ENCODE measurements around the gene KRT6A. TPM values are rescaled to one million over a fixed set of nuclear protein-coding genes. Genes with fewer than 3 reads are reported as not detected.
A peak's percentile ranks its signal among the peaks of the same experiment; 100 is the strongest.

Gene KRT6A
- polyA plus RNA-seq, 1 donor (not counting 4 experiments of a cell fraction or from before 2014, with no cell fraction given) = 12,338 TPM

GRCh38 chr12:52517005-52517835 is 24.2 kb upstream of the KRT6A start:
- dilution Hi-C loops (cut with MboI; ENCODE audit: extremely low pct_ligation_motif_present, low sequenced_read_pairs) = no loop called here
- Histone ChIP-seq H3K4me1 (ENCODE audit: control insufficient read depth, extremely low read depth, insufficient read depth, low read length) (peaks cover 41% of the 10 kb centered on the region), H2AFZ (ENCODE audit: control insufficient read depth, low read length) (no peak overlapping the region), H3K4me2 (ENCODE audit: control insufficient read depth, extremely low read depth, insufficient read depth, low read depth, low read length) (peak overlapping the region; percentile 96), H3K27ac (ENCODE audit: control insufficient read depth, insufficient read depth, low read length) (peak overlapping the region; percentile 98), H3K79me2 (ENCODE audit: control insufficient read depth, insufficient read depth, low read length) (peaks cover 22% of the 10 kb centered on the region), H3K36me3 (ENCODE audit: control insufficient read depth in 2 of 2, extremely low read depth in 1 of 2, insufficient read depth in 2 of 2, low read length in 2 of 2) (peaks cover 22 to 45% of the 10 kb centered on the region in 2 experiments), H3K9me1 (ENCODE audit: control insufficient read depth, extremely low read depth, insufficient read depth, low read length) (no peaks in the 10 kb centered on the region), H3K27me3 (ENCODE audit: control insufficient read depth, extremely low read depth, insufficient read depth, low read length) (no peaks in the 10 kb centered on the region), H3K9ac (ENCODE audit: control insufficient read depth, extremely low read depth, insufficient read depth, low read length) (peak overlapping the region; percentile 92), H4K20me1 (ENCODE audit: control insufficient read depth, extremely low read depth, insufficient read depth, low read length) (peaks cover 45% of the 10 kb centered on the region), H3K4me3 (ENCODE audit: control insufficient read depth in 2 of 3, extremely low read depth in 1 of 3, insufficient read depth in 2 of 3, low read depth in 1 of 3, low read length in 3 of 3) (peak overlapping the region; percentile 49 to 96 (median 87)), H3K9me3 (ENCODE audit: control insufficient read depth, low read depth, low read length) (no peaks in the 10 kb centered on the region)
- peak; percentile 66 for DNase-seq (ENCODE audit: low read depth, low spot score)
- TF ChIP-seq EZH2 (IDR thresholded peaks at IDR 0.05; ENCODE audit: low read length) = no peak
- TF ChIP-seq, protein P1, sequence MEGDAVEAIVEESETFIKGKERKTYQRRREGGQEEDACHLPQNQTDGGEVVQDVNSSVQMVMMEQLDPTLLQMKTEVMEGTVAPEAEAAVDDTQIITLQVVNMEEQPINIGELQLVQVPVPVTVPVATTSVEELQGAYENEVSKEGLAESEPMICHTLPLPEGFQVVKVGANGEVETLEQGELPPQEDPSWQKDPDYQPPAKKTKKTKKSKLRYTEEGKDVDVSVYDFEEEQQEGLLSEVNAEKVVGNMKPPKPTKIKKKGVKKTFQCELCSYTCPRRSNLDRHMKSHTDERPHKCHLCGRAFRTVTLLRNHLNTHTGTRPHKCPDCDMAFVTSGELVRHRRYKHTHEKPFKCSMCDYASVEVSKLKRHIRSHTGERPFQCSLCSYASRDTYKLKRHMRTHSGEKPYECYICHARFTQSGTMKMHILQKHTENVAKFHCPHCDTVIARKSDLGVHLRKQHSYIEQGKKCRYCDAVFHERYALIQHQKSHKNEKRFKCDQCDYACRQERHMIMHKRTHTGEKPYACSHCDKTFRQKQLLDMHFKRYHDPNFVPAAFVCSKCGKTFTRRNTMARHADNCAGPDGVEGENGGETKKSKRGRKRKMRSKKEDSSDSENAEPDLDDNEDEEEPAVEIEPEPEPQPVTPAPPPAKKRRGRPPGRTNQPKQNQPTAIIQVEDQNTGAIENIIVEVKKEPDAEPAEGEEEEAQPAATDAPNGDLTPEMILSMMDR (optimal IDR thresholded peaks at IDR 0.05 in 1 of 3, IDR thresholded peaks at IDR 0.05 in 1 of 3, conservative IDR thresholded peaks at IDR 0.05 in 1 of 3; ENCODE audit: extremely low read depth in 1 of 3, insufficient read depth in 2 of 3, low read length in 3 of 3) = no peak
- FAIRE-seq = peak; percentile 90

DNA sequence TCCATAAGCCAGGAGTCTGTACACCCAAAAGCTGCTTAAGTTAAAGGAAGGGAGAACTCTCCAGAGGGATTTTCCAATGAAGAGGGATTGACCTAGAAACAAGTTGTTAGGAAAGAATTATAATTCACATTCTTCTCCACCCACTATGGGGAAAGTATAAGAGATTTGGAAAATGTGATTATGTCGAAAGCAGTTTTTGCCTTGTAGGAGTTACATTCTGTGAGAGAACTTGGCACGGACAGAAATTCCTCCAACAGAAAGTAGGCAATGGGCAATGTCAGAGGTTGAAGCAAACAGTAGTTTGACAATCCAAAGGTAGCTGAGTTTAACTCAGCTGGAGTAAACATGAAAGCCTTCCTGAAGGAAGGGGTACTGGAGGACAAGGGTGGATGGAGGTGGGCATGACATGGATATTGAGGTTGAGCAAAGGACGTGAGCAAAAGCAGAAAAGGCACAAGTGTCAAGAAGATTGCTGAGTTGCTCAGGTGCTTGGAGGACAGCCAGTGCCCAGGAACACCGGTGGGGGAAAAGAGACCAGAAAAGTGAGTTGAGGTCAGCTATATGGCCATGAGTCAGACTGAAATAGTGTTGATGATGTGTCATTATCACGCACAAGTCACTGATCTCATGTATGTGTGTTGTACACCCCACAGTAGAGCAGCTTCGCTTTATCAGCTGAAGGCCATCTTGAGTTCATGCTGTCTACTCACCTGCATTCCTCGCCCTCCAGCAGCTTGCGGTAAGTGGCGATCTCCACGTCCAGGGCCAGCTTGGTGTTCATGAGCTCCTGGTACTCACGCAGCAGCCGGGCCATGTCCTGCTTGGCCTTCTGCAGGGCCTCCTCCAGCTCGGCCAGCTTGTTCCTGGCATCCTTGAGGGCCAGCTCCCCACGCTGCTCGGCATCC is 23.1 kb upstream of the KRT6A start:
- H3K27ac ChIP-seq (ENCODE audit: control insufficient read depth, insufficient read depth, low read length) = peak overlapping the region; percentile 98
- TF ChIP-seq, protein P1 (optimal IDR thresholded peaks at IDR 0.05 in 1 of 3, IDR thresholded peaks at IDR 0.05 in 1 of 3, conservative IDR thresholded peaks at IDR 0.05 in 1 of 3; ENCODE audit: extremely low read depth in 1 of 3, insufficient read depth in 2 of 3, low read length in 3 of 3) = no peak
- no peak for TF ChIP-seq EZH2 (IDR thresholded peaks at IDR 0.05; ENCODE audit: low read length)
- peak overlapping the region; percentile 92 for H3K9ac ChIP-seq (ENCODE audit: control insufficient read depth, extremely low read depth, insufficient read depth, low read length)
- no peaks in the 10 kb centered on the region for H3K9me1 ChIP-seq (ENCODE audit: control insufficient read depth, extremely low read depth, insufficient read depth, low read length)
- no peaks in the 10 kb centered on the region for H3K9me3 ChIP-seq (ENCODE audit: control insufficient read depth, low read depth, low read length)
- peak; percentile 94 for DNase-seq (ENCODE audit: low read depth, low spot score)
- dilution Hi-C loops (cut with MboI; ENCODE audit: extremely low pct_ligation_motif_present, low sequenced_read_pairs) = no loop called here
- peaks cover 45% of the 10 kb centered on the region for H4K20me1 ChIP-seq (ENCODE audit: control insufficient read depth, extremely low read depth, insufficient read depth, low read length)
- H3K4me3 ChIP-seq (ENCODE audit: control insufficient read depth in 2 of 3, extremely low read depth in 1 of 3, insufficient read depth in 2 of 3, low read depth in 1 of 3, low read length in 3 of 3) = peak overlapping the region in 2 of 3 experiments; percentile 16 to 49
- H3K4me1 ChIP-seq (ENCODE audit: control insufficient read depth, extremely low read depth, insufficient read depth, low read length) = peaks cover 31% of the 10 kb centered on the region
- peak overlapping the region; percentile 96 for H3K4me2 ChIP-seq (ENCODE audit: control insufficient read depth, extremely low read depth, insufficient read depth, low read depth, low read length)
- no peak overlapping the region for H2AFZ ChIP-seq (ENCODE audit: control insufficient read depth, low read length)
- H3K27me3 ChIP-seq (ENCODE audit: control insufficient read depth, extremely low read depth, insufficient read depth, low read length) = no peaks in the 10 kb centered on the region
- peak; percentile 87 for FAIRE-seq
- peaks cover 22% of the 10 kb centered on the region for H3K79me2 ChIP-seq (ENCODE audit: control insufficient read depth, insufficient read depth, low read length)
- peaks cover 24 to 45% of the 10 kb centered on the region in 2 experiments for H3K36me3 ChIP-seq (ENCODE audit: control insufficient read depth in 2 of 2, extremely low read depth in 1 of 2, insufficient read depth in 2 of 2, low read length in 2 of 2)

Data from keratinocyte (primary cell).